HCT116 (cell line): Measurements from ENCODE around the gene CDCA3. TPM values are rescaled to one million over a fixed set of nuclear protein-coding genes. Genes with fewer than 3 reads are reported as not detected.

Experiments
- ATAC-seq: fragments of 200-7000 bp; cut with Tn5 transposase; 2 replicates; pipeline ENCODE4 v1.9.1; 2020; ENCODE audit warnings: mild to moderate bottlenecking, moderate library complexity
- BruUV-seq: library from RNA; stranded (reverse); fragments of 400-500 nt; replicated peaks from 2 replicates; lab custom pipeline; 2021; lab: Mats Ljungman, UMichigan
- CTCF ChIA-PET: fragments of 300-600 bp; sonication (Branson Sonifier 250); formaldehyde crosslinking; loops from one replicate; lab custom pipeline; 2021; ENCODE audit warnings: antibody characterized with exemption; lab: Charles Lee
- POLR2A ChIA-PET: fragments of 300-600, 350-600 bp; sonication (Branson Sonifier 250); formaldehyde crosslinking; loops from one replicate; lab custom pipeline; 2021; ENCODE audit warnings: antibody characterized with exemption; lab: Charles Lee
- RAD21 ChIA-PET, 2 experiments: fragments of 300-600 bp; sonication (Branson Sonifier 250); formaldehyde crosslinking; loops; one replicate each; lab custom pipeline; 2023; ENCODE audit warnings: low total read pairs in 2 of 2; ENCODE audit not compliant: uncharacterized antibody in 2 of 2, unreplicated experiment in 2 of 2, low non-redundant PET in 1 of 2; lab: Charles Lee
- DNase-seq: peaks from one replicate; pipeline ENCODE4 v3.0.0-alpha.2; 2010; ENCODE audit warnings: low read depth, low spot score
- H2AFZ ChIP-seq: fragments of 200-600 bp; shearing (Covaris generic), sonication (generic); 2 replicates; pipeline ENCODE4 v1.6.1; 2017; ENCODE audit warnings: low read depth, mixed run types, mixed read lengths, antibody characterized with exemption, low read length; ENCODE audit not compliant: poor library complexity, severe bottlenecking
- H3K27ac ChIP-seq: 2 replicates; pipeline ENCODE4 v1.5.1; 2012; ENCODE audit warnings: low read depth, low read length
- H3K27me3 ChIP-seq: fragments of 200-600 bp; sonication (generic); 2 replicates; pipeline ENCODE4 v1.6.1; 2016; ENCODE audit warnings: mixed run types, low read length, mixed read lengths; ENCODE audit not compliant: insufficient read depth
- H3K36me3 ChIP-seq, 2 experiments: fragments of 200-500 bp in 1 of 2; fragments of 200-600 bp in 1 of 2; sonication (Bioruptor generic) in 1 of 2; sonication (generic) in 1 of 2; 2 replicates each; pipeline versions ENCODE4 v1.5.1 to v1.6.1; 2014 to 2016; ENCODE audit warnings: low read length in 2 of 2, inconsistent platforms in 1 of 2, mixed read lengths in 1 of 2, mixed run types in 1 of 2; ENCODE audit not compliant: insufficient read depth in 2 of 2, control insufficient read depth in 1 of 2
- H3K4me1 ChIP-seq, 2 experiments: fragments of 200-600 bp in 1 of 2; sonication (generic) in 1 of 2; 2 replicates each; pipeline versions ENCODE4 v1.5.1 to v1.6.1; 2012 to 2017; ENCODE audit warnings: low read length in 2 of 2, inconsistent platforms in 1 of 2, mild to moderate bottlenecking in 1 of 2, mixed read lengths in 1 of 2, mixed run types in 1 of 2, moderate library complexity in 1 of 2; ENCODE audit not compliant: insufficient read depth in 2 of 2, control insufficient read depth in 1 of 2
- H3K4me2 ChIP-seq: fragments of 200-600 bp; sonication (generic); 2 replicates; pipeline ENCODE4 v1.6.1; 2017; ENCODE audit warnings: mixed run types, low read length, mixed read lengths
- H3K4me3 ChIP-seq, 2 experiments: fragments of 200-600 bp in 1 of 2; sonication (generic) in 1 of 2; replicated peaks in 1 of 2; 2 replicates each; pipeline ENCODE4 v1.5.1; 2011 to 2016; ENCODE audit warnings: low read length in 2 of 2, control low read depth in 1 of 2, low read depth in 1 of 2, mild to moderate bottlenecking in 1 of 2, mixed read lengths in 1 of 2, mixed run types in 1 of 2
- H3K79me2 ChIP-seq: fragments of 200-600 bp; sonication (generic); 2 replicates; pipeline ENCODE4 v1.6.1; 2017; ENCODE audit warnings: mild to moderate bottlenecking, mixed run types, low read length, moderate library complexity, mixed read lengths; ENCODE audit not compliant: insufficient read depth
- H3K9ac ChIP-seq: fragments of 200-600 bp; sonication (generic); 2 replicates; pipeline ENCODE4 v1.6.1; 2016; ENCODE audit warnings: low read length, mixed read lengths
- H3K9me2 ChIP-seq: fragments of 200-600 bp; sonication (generic), shearing (Covaris generic); 2 replicates; pipeline ENCODE4 v1.6.1; 2017; ENCODE audit warnings: mixed run types, mild to moderate bottlenecking, moderate library complexity; ENCODE audit not compliant: insufficient read depth
- H3K9me3 ChIP-seq, 2 experiments: fragments of 200-500 bp in 1 of 2; fragments of 200-600 bp in 1 of 2; sonication (Bioruptor generic) in 1 of 2; sonication (generic) in 1 of 2; 2 replicates each; pipeline ENCODE4 v1.6.1; 2014 to 2017; ENCODE audit warnings: low read length in 2 of 2, mixed read lengths in 2 of 2, inconsistent platforms in 1 of 2, low read depth in 1 of 2, mild to moderate bottlenecking in 1 of 2, mixed run types in 1 of 2, moderate library complexity in 1 of 2; ENCODE audit not compliant: control insufficient read depth in 1 of 2, insufficient read depth in 1 of 2
- H4K20me1 ChIP-seq: fragments of 200-600 bp; sonication (generic), shearing (Covaris generic); 2 replicates; pipeline ENCODE4 v1.6.1; 2017; ENCODE audit warnings: mixed run types, mild to moderate bottlenecking, moderate library complexity; ENCODE audit not compliant: insufficient read depth
- CBX3 ChIP-seq: IDR thresholded peaks from 2 replicates; pipeline ENCODE4 v1.6.1; 2012; ENCODE audit warnings: low read depth
- ELF1 ChIP-seq: IDR thresholded peaks from 2 replicates; pipeline ENCODE4 v1.6.1; 2012; ENCODE audit warnings: low read depth, borderline replicate concordance
- FOSL1 ChIP-seq: IDR thresholded peaks from 2 replicates; pipeline ENCODE4 v1.6.1; 2012; ENCODE audit warnings: low read depth
- POLR2A ChIP-seq: IDR thresholded peaks from 2 replicates; pipeline ENCODE4 v1.7.0; 2011; ENCODE audit warnings: borderline replicate concordance; ENCODE audit not compliant: insufficient read depth, insufficient read length; ENCODE audit errors: extremely low read depth
- SRF ChIP-seq: IDR thresholded peaks from 2 replicates; pipeline ENCODE4 v1.6.1; 2012; ENCODE audit warnings: low read depth
- intact Hi-C: fragments of 100-400 bp; cut with micrococcal nuclease; formaldehyde crosslinking; loops from 2 replicates; pipeline ENCODE4 v1.10.0; 2022
- total RNA-seq: library from RNA; stranded (reverse); gene quantifications from one replicate; pipeline ENCODE4 v1.2.1, GENCODE V29; 2021; ENCODE audit not compliant: unreplicated experiment
- TF ChIP-seq, protein P1 (sequence below): IDR thresholded peaks from 2 replicates; pipeline ENCODE4 v1.6.1; 2012; ENCODE audit warnings: low read depth

Gene CDCA3
- total RNA-seq, 1 experiment from 2014 or later, result 63.0 TPM

DNA sequence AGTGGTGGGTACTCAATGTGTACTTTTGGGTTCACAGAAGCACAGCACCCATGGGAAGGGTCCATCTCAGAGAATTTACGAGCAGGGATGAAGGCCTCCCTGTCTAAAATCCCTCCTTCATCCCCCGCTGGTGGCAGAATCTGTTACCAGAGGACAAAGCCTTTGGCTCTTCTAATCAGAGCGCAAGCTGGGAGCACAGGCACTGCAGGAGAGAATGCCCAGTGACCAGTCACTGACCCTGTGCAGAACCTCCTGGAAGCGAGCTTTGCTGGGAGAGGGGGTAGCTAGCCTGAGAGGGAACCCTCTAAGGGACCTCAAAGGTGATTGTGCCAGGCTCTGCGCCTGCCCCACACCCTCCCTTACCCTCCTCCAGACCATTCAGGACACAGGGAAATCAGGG, 30.9 kb downstream of the CDCA3 start:
- TF ChIP-seq ELF1, result no peak
- no peak for TF ChIP-seq CBX3
- peak; percentile 11 for TF ChIP-seq POLR2A
- no peak for TF ChIP-seq FOSL1
- intact Hi-C loops, result no loop called here
- no peak overlapping the region for H3K9ac ChIP-seq
- no peaks in the 10 kb centered on the region for H4K20me1 ChIP-seq
- H3K4me3 ChIP-seq, result no peak overlapping the region
- no peaks in the 10 kb centered on the region for H3K79me2 ChIP-seq
- peaks cover 13 to 25% of the 10 kb centered on the region in 2 experiments for H3K4me1 ChIP-seq
- no TSS peak for BruUV-seq
- POLR2A ChIA-PET, result no interaction called here
- H3K4me2 ChIP-seq, result no peak overlapping the region
- no peak overlapping the region for H2AFZ ChIP-seq
- H3K27ac ChIP-seq, result no peak overlapping the region
- CTCF ChIA-PET, result no interaction called here
- H3K27me3 ChIP-seq, result peaks cover 6% of the 10 kb centered on the region; the same call in 1 of the 2 replicates
- RAD21 ChIA-PET, result no interaction called here
- no peaks in the 10 kb centered on the region for H3K36me3 ChIP-seq
- ATAC-seq, result no peak
- H3K9me3 ChIP-seq, result no peaks in the 10 kb centered on the region
- no peak for DNase-seq
- H3K9me2 ChIP-seq, result no peaks in the 10 kb centered on the region

DNA sequence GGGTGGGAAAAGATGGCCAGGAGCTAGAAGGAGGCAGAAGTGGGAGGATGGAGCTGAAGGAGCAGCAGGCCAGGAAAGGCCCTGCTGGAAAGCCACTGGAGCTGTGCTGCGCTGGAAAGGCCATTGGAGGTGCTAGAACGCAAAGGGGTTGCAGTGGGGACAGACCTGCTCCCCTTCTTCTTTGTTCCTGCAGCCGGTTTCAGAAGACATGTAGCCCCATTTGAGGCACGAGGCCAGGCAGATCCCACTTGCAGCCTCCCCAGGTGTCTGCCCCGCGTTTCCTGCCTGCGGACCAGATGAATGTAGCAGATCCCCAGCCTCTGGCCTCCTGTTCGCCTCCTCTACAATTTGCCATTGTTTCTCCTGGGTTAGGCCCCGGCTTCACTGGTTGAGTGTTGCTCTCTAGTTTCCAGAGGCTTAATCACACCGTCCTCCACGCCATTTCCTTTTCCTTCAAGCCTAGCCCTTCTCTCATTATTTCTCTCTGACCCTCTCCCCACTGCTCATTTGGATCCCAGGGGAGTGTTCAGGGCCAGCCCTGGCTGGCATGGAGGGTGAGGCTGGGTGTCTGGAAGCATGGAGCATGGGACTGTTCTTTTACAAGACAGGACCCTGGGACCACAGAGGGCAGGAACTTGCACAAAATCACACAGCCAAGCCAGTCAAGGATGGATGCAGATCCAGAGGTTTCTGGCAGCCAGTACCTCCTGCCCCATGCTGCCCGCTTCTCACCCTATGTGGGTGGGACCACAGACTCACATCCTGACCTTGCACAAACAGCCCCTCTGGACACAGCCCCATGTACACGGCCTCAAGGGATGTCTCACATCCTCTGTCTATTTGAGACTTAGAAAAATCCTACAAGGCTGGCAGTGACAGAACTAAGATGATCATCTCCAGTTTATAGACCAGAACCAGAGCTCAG, 31.7 kb downstream of the CDCA3 start:
- BruUV-seq, result no TSS peak
- no peak overlapping the region for H2AFZ ChIP-seq
- no peaks in the 10 kb centered on the region for H3K36me3 ChIP-seq
- H3K27ac ChIP-seq, result no peak overlapping the region
- no peaks in the 10 kb centered on the region for H4K20me1 ChIP-seq
- H3K79me2 ChIP-seq, result no peaks in the 10 kb centered on the region
- H3K9me3 ChIP-seq, result no peaks in the 10 kb centered on the region
- intact Hi-C loops, result no loop called here
- TF ChIP-seq POLR2A (peak; percentile 16), SRF (no peak)
- TF ChIP-seq, protein P1, sequence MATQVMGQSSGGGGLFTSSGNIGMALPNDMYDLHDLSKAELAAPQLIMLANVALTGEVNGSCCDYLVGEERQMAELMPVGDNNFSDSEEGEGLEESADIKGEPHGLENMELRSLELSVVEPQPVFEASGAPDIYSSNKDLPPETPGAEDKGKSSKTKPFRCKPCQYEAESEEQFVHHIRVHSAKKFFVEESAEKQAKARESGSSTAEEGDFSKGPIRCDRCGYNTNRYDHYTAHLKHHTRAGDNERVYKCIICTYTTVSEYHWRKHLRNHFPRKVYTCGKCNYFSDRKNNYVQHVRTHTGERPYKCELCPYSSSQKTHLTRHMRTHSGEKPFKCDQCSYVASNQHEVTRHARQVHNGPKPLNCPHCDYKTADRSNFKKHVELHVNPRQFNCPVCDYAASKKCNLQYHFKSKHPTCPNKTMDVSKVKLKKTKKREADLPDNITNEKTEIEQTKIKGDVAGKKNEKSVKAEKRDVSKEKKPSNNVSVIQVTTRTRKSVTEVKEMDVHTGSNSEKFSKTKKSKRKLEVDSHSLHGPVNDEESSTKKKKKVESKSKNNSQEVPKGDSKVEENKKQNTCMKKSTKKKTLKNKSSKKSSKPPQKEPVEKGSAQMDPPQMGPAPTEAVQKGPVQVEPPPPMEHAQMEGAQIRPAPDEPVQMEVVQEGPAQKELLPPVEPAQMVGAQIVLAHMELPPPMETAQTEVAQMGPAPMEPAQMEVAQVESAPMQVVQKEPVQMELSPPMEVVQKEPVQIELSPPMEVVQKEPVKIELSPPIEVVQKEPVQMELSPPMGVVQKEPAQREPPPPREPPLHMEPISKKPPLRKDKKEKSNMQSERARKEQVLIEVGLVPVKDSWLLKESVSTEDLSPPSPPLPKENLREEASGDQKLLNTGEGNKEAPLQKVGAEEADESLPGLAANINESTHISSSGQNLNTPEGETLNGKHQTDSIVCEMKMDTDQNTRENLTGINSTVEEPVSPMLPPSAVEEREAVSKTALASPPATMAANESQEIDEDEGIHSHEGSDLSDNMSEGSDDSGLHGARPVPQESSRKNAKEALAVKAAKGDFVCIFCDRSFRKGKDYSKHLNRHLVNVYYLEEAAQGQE, result no peak
- peaks cover 13 to 24% of the 10 kb centered on the region in 2 experiments for H3K4me1 ChIP-seq
- RAD21 ChIA-PET, result no interaction called here
- CTCF ChIA-PET, result no interaction called here
- H3K9me2 ChIP-seq, result no peaks in the 10 kb centered on the region
- H3K4me3 ChIP-seq, result no peak overlapping the region
- ATAC-seq (no peak), DNase-seq (no peak)
- POLR2A ChIA-PET, result interaction anchor here (0.6 kb wide), 1 partner anchor 211 kb away, joined by 5 read pairs; no protein-coding TSS in a partner anchor
- no peak overlapping the region for H3K9ac ChIP-seq
- H3K27me3 ChIP-seq, result peaks cover 6% of the 10 kb centered on the region; the same call in 1 of the 2 replicates
- H3K4me2 ChIP-seq, result no peak overlapping the region
